HG02970 (cell line): ENCODE data around the gene HDAC7.

Experiments used
- ATAC-seq: cut with Tn5 transposase; IDR thresholded peaks from one replicate; pipeline ENCODE4 v1.9.1; 2021; ENCODE audit warnings: mild to moderate bottlenecking, moderate library complexity, moderate number of reproducible peaks; ENCODE audit not compliant: unreplicated experiment, low FRiP score

HDAC7 gene

GRCh38 chr12:47737936-47738594 lies 81.6 kb downstream of the HDAC7 start:
- ATAC-seq: no peak

GRCh38 chr12:47736877-47737676 lies 82.6 kb downstream of the HDAC7 start:
- no peak for ATAC-seq

GRCh38 chr12:47736216-47736615 lies 83.5 kb downstream of the HDAC7 start:
- no peak for ATAC-seq

- ATAC-seq: no peak
Measured at GRCh38 chr12:47735649-47736048, 84.1 kb downstream of the HDAC7 start.

- no peak for ATAC-seq
Measured at GRCh38 chr12:47734725-47735480, 84.8 kb downstream of the HDAC7 start.

- ATAC-seq: no peak
Measured at GRCh38 chr12:47733142-47733541, 86.6 kb downstream of the HDAC7 start.
